Calu3 (cell line): ENCODE measurements around the gene DSTYK. TPM values are rescaled to one million over a fixed set of nuclear protein-coding genes. Genes with fewer than 3 reads are reported as not detected.

Experiments
- BruUV-seq: library from RNA; stranded (reverse); fragments of 400-500 nt; replicated peaks from 2 replicates; lab custom pipeline; 2021; lab: Mats Ljungman, UMichigan
- CTCF ChIA-PET: fragments of 300-600 bp; sonication (Branson Sonifier 250); formaldehyde crosslinking; loops from one replicate; lab custom pipeline; 2022; ENCODE audit warnings: antibody characterized with exemption; lab: Charles Lee
- DNase-seq: peaks from one replicate; pipeline ENCODE4 v3.0.0; 2022
- H3K27ac Mint-ChIP-seq: one replicate; pipeline ENCODE4 v1.8.0; 2022; ENCODE audit warnings: mixed read lengths; ENCODE audit not compliant: unreplicated experiment
- H3K27me3 Mint-ChIP-seq: one replicate; pipeline ENCODE4 v1.8.0; 2022; ENCODE audit warnings: mixed read lengths; ENCODE audit not compliant: unreplicated experiment
- H3K36me3 Mint-ChIP-seq: one replicate; pipeline ENCODE4 v1.8.0; 2022; ENCODE audit warnings: mild to moderate bottlenecking, moderate library complexity, mixed read lengths; ENCODE audit not compliant: insufficient read depth, unreplicated experiment
- H3K4me1 Mint-ChIP-seq: one replicate; pipeline ENCODE4 v1.8.0; 2022; ENCODE audit warnings: mild to moderate bottlenecking, low read depth, mixed read lengths; ENCODE audit not compliant: unreplicated experiment
- H3K4me3 Mint-ChIP-seq: one replicate; pipeline ENCODE4 v1.8.0; 2022; ENCODE audit warnings: mild to moderate bottlenecking, low read depth, moderate library complexity, mixed read lengths; ENCODE audit not compliant: unreplicated experiment
- H3K9me3 Mint-ChIP-seq: one replicate; pipeline ENCODE4 v1.8.0; 2022; ENCODE audit warnings: low read depth, mixed read lengths; ENCODE audit not compliant: unreplicated experiment
- intact Hi-C: fragments of 100-400 bp; cut with micrococcal nuclease; formaldehyde crosslinking; loops from one replicate; pipeline ENCODE4 v1.10.0; 2022; ENCODE audit not compliant: unreplicated experiment
- total RNA-seq: library from RNA; stranded (reverse); gene quantifications from 2 replicates; pipeline ENCODE4 v1.2.3, GENCODE V29; 2022
- TF ChIP-seq, protein P1 (sequence below): fragments of 200-600 bp; IDR thresholded peaks from one replicate; pipeline ENCODE4 v1.8.0; 2022; ENCODE audit warnings: antibody characterized with exemption; ENCODE audit not compliant: unreplicated experiment

The DSTYK gene
- total RNA-seq, 1 experiment from 2014 or later, result 8.3 TPM

DNA sequence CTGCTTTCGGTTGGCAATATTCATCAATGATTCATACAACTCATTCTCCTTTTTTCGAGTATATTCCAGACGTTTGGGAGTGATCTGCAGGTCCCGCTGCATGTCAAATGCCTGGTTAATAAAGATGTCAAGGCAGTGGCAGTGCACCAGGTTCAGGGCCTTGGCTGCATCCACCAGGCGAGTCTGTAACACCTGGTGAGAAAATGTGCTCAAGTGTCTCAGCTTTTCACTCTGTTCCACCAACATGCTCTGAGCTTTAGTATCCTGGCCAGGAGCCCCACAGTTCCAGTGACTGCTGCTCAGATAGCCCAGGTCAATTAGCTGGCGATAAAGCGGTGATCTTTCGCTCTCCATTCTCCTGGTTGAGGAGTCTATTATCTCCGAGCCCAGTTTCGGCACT is 42.3 kb downstream of the DSTYK start:
- H3K36me3 Mint-ChIP-seq, result no peaks in the 10 kb centered on the region
- CTCF ChIA-PET, result no interaction called here
- no TSS peak for BruUV-seq
- no peak overlapping the region for H3K4me3 Mint-ChIP-seq
- H3K27me3 Mint-ChIP-seq, result no peaks in the 10 kb centered on the region
- H3K27ac Mint-ChIP-seq, result no peak overlapping the region
- no peaks in the 10 kb centered on the region for H3K4me1 Mint-ChIP-seq
- TF ChIP-seq, protein P1, sequence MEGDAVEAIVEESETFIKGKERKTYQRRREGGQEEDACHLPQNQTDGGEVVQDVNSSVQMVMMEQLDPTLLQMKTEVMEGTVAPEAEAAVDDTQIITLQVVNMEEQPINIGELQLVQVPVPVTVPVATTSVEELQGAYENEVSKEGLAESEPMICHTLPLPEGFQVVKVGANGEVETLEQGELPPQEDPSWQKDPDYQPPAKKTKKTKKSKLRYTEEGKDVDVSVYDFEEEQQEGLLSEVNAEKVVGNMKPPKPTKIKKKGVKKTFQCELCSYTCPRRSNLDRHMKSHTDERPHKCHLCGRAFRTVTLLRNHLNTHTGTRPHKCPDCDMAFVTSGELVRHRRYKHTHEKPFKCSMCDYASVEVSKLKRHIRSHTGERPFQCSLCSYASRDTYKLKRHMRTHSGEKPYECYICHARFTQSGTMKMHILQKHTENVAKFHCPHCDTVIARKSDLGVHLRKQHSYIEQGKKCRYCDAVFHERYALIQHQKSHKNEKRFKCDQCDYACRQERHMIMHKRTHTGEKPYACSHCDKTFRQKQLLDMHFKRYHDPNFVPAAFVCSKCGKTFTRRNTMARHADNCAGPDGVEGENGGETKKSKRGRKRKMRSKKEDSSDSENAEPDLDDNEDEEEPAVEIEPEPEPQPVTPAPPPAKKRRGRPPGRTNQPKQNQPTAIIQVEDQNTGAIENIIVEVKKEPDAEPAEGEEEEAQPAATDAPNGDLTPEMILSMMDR, result no peak
- H3K9me3 Mint-ChIP-seq, result no peaks in the 10 kb centered on the region
- no peak for DNase-seq
- intact Hi-C loops, result no loop called here

DNA sequence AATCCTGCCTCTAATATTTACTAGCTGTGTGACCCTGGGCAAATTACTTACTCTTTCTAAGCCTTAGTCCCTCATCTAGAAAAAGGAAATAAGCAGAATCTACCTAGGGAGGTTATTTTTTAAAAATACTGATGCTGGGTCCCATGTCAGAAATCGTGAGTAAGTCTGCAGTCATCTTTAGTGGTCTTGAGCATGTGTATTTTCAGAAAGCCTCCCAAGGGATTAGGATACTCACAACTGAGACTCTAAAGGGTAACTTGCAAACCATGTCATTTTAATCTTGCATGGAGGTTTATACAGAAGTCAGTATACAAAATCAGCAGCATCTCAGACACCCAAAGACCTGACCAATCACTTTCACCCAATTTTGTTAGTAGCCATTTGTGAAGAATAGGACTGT is 43.2 kb downstream of the DSTYK start:
- no peak overlapping the region for H3K4me3 Mint-ChIP-seq
- TF ChIP-seq, protein P1, result no peak
- CTCF ChIA-PET, result interaction anchor here (1.0 kb wide), 1 partner anchor 27 kb away, joined by 3 read pairs; no protein-coding TSS in a partner anchor

DNA sequence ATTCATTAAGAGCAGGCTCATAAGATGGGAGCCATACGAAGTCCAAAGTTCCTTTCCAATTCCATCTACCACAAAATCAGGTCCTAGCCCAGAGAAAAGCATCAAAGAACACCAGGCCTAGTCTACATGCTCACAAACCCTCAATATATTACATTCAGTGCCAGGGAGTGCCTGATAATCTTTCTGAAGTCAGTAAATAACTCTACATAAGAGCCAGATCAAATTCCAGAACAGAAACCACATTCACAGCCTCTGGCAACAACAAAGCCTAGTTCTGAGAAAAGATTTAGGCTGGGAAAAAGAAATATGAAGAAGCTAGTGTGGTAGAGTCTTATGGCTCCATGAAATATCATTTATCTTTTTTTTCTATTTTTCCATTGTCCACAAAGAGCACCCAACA is 49.2 kb downstream of the DSTYK start:
- Mint-ChIP-seq H3K27me3 (no peaks in the 10 kb centered on the region), H3K4me3 (no peak overlapping the region), H3K9me3 (no peaks in the 10 kb centered on the region), H3K36me3 (no peaks in the 10 kb centered on the region), H3K27ac (no peak overlapping the region), H3K4me1 (no peaks in the 10 kb centered on the region)
- no TSS peak for BruUV-seq
- intact Hi-C loops, result no loop called here
- no peak for DNase-seq
- TF ChIP-seq, protein P1, result no peak
- CTCF ChIA-PET, result no interaction called here

More for the DNA sequence above, 43.2 kb downstream of the DSTYK start:
- no peaks in the 10 kb centered on the region for H3K4me1 Mint-ChIP-seq
- DNase-seq, result no peak
- H3K9me3 Mint-ChIP-seq, result no peaks in the 10 kb centered on the region
- no peaks in the 10 kb centered on the region for H3K27me3 Mint-ChIP-seq
- intact Hi-C loops, result no loop called here
- BruUV-seq, result no TSS peak
- no peak overlapping the region for H3K27ac Mint-ChIP-seq
- no peaks in the 10 kb centered on the region for H3K36me3 Mint-ChIP-seq

DNA sequence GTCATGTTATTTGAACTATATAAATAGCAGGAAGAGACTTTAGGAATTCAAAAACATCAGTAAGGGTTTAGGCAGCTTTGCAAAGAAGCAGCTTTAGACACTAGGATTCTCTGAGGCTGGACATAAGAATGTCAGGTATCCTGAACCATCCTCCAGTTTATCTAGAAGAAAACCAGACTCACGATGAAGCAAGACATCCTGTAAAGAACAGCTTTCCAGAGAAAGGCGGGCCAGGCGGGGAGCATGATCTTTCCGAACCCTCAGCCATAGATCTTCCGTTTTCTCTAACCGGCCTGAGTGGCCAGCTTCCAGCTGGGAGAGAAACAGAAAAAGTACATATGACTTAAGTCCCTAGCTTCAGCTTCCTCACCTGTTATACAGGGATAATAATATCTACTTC is 50.4 kb downstream of the DSTYK start:
- H3K27ac Mint-ChIP-seq, result no peak overlapping the region
- H3K4me1 Mint-ChIP-seq, result no peaks in the 10 kb centered on the region
- H3K4me3 Mint-ChIP-seq, result no peak overlapping the region
- CTCF ChIA-PET, result interaction anchor here (0.7 kb wide), 1 partner anchor 1541 kb away, joined by 4 read pairs; no protein-coding TSS in a partner anchor
- no peaks in the 10 kb centered on the region for H3K36me3 Mint-ChIP-seq
- no peaks in the 10 kb centered on the region for H3K9me3 Mint-ChIP-seq
- TF ChIP-seq, protein P1, result no peak
- intact Hi-C loops, result no loop called here
- DNase-seq, result no peak
- BruUV-seq, result no TSS peak
- H3K27me3 Mint-ChIP-seq, result no peaks in the 10 kb centered on the region
